KOPT-K1 (cell line): ENCODE data around the gene STIL.
"Not testable (repeated sequence)": the region's sequence is repeated elsewhere in the genome, so short reads cannot be mapped to it uniquely, and the experiment has no call there.

Experiments
- H3K27ac ChIP-seq: fragments of 200-600 bp; sonication (generic); 2 replicates; pipeline ENCODE4 v1.5.1; 2016; ENCODE audit warnings: antibody characterized with exemption, mild to moderate bottlenecking, low read depth, low read length; ENCODE audit not compliant: poor library complexity, severe bottlenecking
- H3K36me3 ChIP-seq: fragments of 200-600 bp; sonication (generic); 2 replicates; pipeline ENCODE4 v1.5.1; 2017; ENCODE audit warnings: antibody characterized with exemption, mild to moderate bottlenecking, low read length, moderate library complexity; ENCODE audit not compliant: insufficient read depth
- H3K9me3 ChIP-seq: fragments of 200-600 bp; sonication (generic); 2 replicates; pipeline ENCODE4 v1.5.1; 2017; ENCODE audit warnings: antibody characterized with exemption, low read length, mild to moderate bottlenecking; ENCODE audit not compliant: insufficient read depth, poor library complexity, severe bottlenecking

Gene STIL

GRCh38 chr1:47276850-47277249, 37.1 kb downstream of the STIL start:
- Histone ChIP-seq H3K27ac (no peak overlapping the region), H3K36me3 (peaks cover 91% of the 10 kb centered on the region), H3K9me3 (no peaks in the 10 kb centered on the region)

- H3K9me3 ChIP-seq, H3K27ac ChIP-seq: not testable (repeated sequence)
- peaks cover 91% of the 10 kb centered on the region for H3K36me3 ChIP-seq
Observed at GRCh38 chr1:47275811-47276210, 38.1 kb downstream of the STIL start.

- H3K9me3 ChIP-seq, H3K27ac ChIP-seq: not testable (repeated sequence)
- H3K36me3 ChIP-seq: peaks cover 100% of the 10 kb centered on the region
Observed at GRCh38 chr1:47265529-47265928, 48.4 kb downstream of the STIL start.

- H3K36me3 ChIP-seq: peaks cover 100% of the 10 kb centered on the region
- H3K27ac ChIP-seq: no peak overlapping the region
- no peaks in the 10 kb centered on the region for H3K9me3 ChIP-seq
Observed at GRCh38 chr1:47262787-47263413, 51.0 kb downstream of the STIL start.

- H3K9me3 ChIP-seq: no peaks in the 10 kb centered on the region
- peaks cover 100% of the 10 kb centered on the region for H3K36me3 ChIP-seq
- no peak overlapping the region for H3K27ac ChIP-seq
Observed at GRCh38 chr1:47257224-47257623, 56.7 kb downstream of the STIL start.

GRCh38 chr1:47252795-47253194, 61.2 kb downstream of the STIL start:
- no peak overlapping the region for H3K27ac ChIP-seq
- H3K9me3 ChIP-seq: no peaks in the 10 kb centered on the region
- H3K36me3 ChIP-seq: peaks cover 92% of the 10 kb centered on the region

- H3K27ac ChIP-seq: no peak overlapping the region
- H3K9me3 ChIP-seq: no peaks in the 10 kb centered on the region
- H3K36me3 ChIP-seq: peaks cover 87% of the 10 kb centered on the region
Observed at GRCh38 chr1:47252369-47252768, 61.6 kb downstream of the STIL start.

GRCh38 chr1:47249755-47250154, 64.2 kb downstream of the STIL start:
- no peak overlapping the region for H3K27ac ChIP-seq
- H3K9me3 ChIP-seq: no peaks in the 10 kb centered on the region
- peaks cover 61% of the 10 kb centered on the region for H3K36me3 ChIP-seq

GRCh38 chr1:47244339-47244862, 69.5 kb downstream of the STIL start:
- Histone ChIP-seq H3K36me3 (peaks cover 8% of the 10 kb centered on the region), H3K27ac (no peak overlapping the region), H3K9me3 (no peaks in the 10 kb centered on the region)

GRCh38 chr1:47243910-47244309, 70.0 kb downstream of the STIL start:
- no peak overlapping the region for H3K27ac ChIP-seq
- H3K36me3 ChIP-seq: peaks cover 3% of the 10 kb centered on the region
- no peaks in the 10 kb centered on the region for H3K9me3 ChIP-seq

- Histone ChIP-seq H3K27ac (no peak overlapping the region), H3K36me3 (no peaks in the 10 kb centered on the region), H3K9me3 (no peaks in the 10 kb centered on the region)
Observed at GRCh38 chr1:47241114-47242113, 72.5 kb downstream of the STIL start.

GRCh38 chr1:47238935-47239592, 74.9 kb downstream of the STIL start:
- Histone ChIP-seq H3K9me3 (no peaks in the 10 kb centered on the region), H3K27ac (peak overlapping the region; percentile 12), H3K36me3 (no peaks in the 10 kb centered on the region)

GRCh38 chr1:47235806-47236205, 78.1 kb downstream of the STIL start:
- Histone ChIP-seq H3K36me3 (no peaks in the 10 kb centered on the region), H3K27ac (no peak overlapping the region), H3K9me3 (peaks cover 5% of the 10 kb centered on the region)

GRCh38 chr1:47235241-47235681, 78.7 kb downstream of the STIL start:
- no peak overlapping the region for H3K27ac ChIP-seq
- H3K36me3 ChIP-seq: no peaks in the 10 kb centered on the region
- peaks cover 5% of the 10 kb centered on the region for H3K9me3 ChIP-seq

- peaks cover 5% of the 10 kb centered on the region for H3K9me3 ChIP-seq
- no peaks in the 10 kb centered on the region for H3K36me3 ChIP-seq
- H3K27ac ChIP-seq: no peak overlapping the region
Observed at GRCh38 chr1:47233186-47233585, 80.8 kb downstream of the STIL start.
